Measurements from ENCODE around the gene PRKCQ. TPM values are rescaled to one million over a fixed set of nuclear protein-coding genes. Genes with fewer than 3 reads are reported as not detected.

PRKCQ gene
- total RNA-seq, 1 donor from 2014 or later = 2.4 TPM

DNA sequence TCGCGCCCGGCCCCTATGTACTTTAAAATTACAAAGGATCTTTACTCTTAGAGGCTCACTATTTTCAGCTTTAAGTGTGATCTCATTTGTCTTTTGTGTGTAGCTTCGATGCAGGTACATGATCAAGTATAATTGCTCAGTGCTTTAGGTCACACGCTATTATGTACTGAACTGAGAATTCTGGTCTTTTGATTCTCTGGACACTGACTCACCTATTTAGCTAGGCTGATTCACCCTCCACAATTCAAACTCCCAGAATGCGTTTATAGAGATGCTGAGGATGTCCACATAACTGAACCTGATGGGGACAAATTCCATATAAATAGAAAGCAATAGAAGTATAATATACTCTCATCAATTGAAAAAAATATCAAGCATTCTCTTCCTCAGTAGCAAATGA, 57.8 kb downstream of the PRKCQ start:
- no peak for DNase-seq (ENCODE audit: low spot score)

DNA sequence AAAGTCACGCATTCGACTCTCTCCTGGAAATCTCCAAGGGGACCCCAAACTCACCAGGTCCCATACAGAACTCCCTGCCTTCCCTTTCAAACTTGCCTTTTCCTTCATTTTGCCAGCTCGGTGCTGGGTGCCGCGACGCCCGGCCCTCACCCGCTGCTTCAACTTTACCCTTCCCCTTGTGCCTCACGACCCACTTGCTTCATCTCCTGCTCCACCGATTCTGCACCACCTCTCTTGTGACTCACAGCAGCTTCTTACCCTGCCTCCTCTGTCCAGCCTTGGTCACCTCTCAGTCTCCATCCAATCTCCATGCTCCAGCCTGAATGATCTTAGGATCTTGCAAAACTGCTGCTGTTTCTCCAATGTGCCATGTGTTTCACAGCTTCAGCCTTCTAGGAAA, 59.9 kb downstream of the PRKCQ start:
- DNase-seq (ENCODE audit: low spot score) = no peak

DNA sequence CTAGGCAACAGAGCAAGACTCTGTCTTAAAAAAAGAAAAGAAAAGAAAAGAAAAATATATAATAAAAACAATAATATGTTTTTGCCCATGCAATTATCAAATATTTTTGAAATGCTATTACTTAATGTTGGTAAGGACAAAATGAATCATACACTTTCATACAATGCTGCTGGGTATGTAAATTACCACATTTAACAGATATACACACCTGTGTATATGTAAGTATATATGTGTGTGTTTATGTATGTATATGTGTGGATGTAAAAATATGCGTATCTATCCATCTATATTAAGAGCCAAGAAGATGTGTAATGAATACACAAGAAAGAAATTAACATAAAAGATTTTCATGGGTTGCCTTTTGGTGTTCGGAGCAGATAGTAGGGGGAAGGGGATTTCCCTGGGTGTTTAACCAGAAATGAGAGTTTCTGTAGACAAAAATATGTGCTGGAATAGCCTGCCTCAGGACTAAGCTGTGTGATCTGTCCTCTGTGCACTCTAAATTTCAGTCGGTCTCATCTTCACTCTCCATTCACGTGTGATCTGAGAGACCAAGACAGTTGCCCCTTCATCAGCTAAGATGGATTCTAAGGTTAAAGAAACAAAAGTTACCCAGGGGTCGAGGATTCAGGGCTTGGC, 61.2 kb downstream of the PRKCQ start:
- DNase-seq (ENCODE audit: low spot score) = no peak

DNA sequence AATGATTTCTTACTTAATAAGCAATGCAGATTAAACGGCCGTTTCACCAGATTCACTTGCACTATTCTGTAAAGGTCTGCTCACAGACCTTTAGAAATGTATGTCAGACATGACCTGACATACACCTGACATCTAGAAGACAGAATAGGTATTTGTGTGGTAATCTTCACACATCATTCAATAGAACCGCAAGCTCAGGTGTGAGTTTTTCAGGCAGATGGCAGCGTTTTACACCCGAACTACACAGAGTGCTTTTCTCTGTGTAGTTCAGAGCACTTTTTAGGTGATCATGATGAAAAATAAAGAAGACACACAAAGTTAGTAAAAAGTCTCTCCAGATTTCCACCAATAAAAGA, 63.2 kb downstream of the PRKCQ start:
- DNase-seq (ENCODE audit: low spot score) = no peak

DNA sequence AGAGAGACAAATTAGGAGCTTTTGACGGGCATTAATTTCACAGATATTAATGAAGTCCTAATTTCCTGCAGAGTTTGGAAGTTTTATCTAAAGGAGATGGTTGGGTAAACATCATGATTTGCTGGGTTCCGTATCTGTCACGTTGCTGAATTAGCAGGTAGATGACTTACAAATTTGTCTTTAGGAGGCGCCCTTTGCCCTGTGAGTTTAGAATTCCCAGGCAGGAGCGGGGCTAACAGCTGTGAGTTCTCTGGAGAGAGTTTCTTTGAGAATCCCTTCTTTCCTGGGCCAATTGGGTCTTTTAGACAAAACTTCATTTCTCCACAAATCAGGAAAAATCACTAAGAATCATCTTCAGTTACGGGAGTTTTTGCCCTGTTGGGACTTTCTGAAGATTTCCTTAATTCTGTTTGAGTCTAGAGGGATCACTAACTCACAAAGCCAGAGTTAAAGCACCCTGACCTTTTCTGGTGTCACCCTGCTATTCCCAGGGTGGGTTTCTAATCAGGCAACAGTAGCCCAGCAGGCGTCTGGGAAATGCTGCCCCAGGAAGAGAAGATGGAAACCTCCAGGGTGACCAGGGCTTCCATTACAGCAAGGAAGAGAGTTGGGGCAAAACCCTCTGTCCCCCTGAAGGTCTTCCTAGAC, 63.7 kb downstream of the PRKCQ start:
- DNase-seq (ENCODE audit: low spot score) = no peak

DNA sequence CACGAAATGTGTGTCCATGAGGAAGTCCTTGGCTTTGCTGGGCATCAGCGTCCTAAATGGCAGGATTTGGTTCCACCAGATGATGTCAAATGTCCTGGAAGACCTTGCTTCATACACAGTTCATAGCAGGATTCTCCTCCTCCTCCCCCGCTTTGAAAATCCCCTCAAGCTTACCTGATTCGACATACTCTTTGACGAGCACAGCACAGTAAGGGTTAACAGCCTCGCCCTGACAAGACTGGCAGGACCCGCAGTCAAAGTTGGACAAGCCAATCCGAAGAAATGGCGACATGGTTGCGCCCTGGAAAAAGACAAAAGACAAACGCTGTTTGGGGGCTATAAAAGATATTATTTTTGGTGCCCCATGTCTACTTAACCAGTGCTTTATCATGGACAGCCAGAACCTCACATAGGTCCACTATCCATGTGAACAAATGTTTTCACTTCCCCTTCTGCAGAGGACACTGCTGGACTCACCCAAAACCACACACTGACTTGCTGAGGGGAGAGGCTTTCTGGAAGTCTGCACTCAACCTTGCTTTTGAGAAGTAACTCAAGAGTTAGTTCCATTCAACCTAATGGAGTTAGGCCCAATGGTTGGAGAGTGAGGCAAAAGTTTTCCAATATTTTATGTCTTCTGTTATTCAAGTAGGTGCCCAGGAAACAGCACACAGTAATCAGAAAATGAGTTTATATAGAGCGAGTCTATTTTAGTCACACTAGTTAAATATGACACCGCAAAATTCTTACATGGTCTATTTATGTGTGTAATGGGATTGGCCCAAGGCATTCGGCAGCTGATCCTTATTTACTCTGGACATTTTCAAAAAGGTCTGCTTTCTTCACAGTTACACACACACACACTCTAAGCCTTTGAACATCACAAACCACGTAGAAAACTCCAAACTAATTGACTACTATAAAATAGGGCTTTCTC, 65.0 kb downstream of the PRKCQ start:
- peak; percentile 8 for DNase-seq (ENCODE audit: low spot score)

DNA sequence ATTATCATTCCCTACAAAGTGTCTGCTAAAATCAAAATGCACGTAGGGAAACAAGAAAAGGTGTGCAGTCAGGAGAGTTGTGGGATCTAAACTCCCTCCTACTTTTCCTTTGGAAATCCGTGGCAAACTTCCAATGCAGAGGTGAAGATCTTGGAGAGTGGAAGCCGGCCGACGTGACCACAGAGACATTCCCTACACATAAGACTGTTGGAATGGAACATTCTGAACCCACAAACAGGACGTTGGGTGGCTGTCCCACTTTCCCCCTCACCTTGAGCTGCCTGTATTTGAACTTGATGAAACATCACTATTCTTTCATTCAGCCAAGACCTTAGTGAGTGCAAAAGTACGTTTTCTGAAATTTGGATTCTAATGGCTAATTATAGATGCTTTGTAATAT, 65.9 kb downstream of the PRKCQ start:
- DNase-seq (ENCODE audit: low spot score) = no peak

DNA sequence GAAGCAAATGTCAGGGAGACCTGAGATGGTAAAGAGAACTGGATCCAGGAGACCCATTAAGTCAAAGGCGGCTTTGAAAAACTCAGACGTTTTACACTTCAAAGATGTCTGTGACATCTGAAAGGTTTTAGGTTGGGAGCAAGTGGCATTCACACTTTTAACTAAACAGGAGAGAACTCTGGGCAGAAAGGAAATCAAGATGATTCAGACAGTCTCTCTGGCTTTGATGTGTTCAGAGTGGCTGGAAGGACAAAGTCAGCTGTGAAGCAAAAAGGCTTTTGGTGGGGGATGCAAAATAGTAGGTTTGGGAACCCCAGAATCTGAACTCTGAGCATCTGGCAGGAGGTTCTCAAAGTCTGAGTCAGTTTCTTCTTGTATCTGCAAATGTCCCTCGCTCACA, 66.6 kb downstream of the PRKCQ start:
- no peak for DNase-seq (ENCODE audit: low spot score)

DNA sequence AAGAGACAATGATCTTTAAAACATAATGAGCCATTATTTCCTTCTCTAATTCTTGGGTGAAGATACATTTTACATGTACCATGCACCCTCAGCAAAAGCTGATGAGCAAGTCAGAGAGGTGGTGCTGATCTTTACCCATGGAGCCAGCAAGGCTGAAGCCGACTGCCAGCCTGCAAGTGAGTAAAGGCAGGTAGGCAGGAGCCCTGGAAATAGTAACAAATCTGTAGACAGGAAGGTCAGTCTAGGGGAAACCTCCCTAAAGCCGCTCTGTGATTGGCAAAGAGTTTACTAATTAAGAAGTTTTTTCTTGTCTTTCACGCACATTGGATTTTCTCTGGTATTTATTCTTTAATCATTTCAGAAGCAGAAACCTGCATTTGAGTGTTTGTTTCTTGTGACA, 67.9 kb downstream of the PRKCQ start:
- no peak for DNase-seq (ENCODE audit: low spot score)

DNA sequence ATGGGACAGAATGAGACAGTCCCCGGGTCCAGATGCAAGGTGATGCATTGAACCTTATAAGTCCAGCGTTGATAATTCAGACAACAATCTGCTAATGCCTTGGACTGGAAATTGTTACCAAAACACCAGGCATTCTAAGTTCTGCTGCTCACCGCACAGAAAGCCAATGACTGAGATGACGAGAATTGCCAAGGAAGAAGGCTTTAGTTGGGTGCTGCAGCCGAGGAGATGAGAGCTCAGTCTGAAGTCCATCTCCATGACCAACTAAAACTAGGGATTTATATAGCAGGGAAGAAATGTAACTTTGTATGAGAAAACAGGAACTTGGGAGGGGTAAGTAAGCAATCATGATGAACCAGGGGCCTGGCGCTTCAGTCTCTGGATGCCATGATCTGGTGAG, 68.7 kb downstream of the PRKCQ start:
- DNase-seq (ENCODE audit: low spot score) = no peak

DNA sequence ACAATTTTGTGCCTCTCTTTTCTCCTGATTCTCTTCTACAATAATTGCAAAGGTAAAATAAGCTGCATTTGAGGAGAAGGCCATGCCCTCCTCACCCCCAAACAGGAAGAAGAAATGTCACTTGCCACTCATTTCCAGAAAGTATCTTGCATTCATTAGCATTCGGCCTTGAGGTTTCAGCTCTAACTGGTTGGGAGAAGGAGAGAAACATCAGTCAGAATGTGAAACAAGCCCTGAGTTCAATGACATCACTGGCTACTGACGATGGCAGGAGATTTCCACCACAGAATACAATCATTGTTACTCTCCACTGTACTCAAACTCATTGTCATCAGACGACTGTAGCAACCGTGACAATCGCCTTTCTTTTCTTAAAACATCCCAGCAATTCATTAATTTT, 72.8 kb downstream of the PRKCQ start:
- DNase-seq (ENCODE audit: low spot score) = no peak

DNA sequence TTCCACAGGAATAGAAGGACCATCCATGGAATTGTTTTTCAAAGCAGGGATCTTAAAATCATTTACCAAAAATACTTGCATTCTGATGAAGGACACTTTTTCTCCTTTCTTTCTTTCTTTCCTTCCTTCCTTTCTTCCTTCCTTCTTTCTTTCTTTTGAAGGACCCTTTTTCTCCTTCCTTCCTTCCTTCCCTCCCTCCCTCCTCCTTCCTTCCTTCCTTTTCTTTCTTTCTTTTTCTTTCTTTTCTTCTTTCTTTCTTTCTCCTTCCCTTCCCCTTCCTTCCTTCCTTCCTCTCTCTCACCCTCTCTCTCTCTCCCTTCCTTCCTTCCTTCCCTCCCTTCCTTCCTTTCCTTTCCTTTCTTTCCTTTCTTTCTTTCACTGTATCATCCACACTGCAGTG, 74.8 kb downstream of the PRKCQ start:
- DNase-seq (ENCODE audit: low spot score) = no peak

DNA sequence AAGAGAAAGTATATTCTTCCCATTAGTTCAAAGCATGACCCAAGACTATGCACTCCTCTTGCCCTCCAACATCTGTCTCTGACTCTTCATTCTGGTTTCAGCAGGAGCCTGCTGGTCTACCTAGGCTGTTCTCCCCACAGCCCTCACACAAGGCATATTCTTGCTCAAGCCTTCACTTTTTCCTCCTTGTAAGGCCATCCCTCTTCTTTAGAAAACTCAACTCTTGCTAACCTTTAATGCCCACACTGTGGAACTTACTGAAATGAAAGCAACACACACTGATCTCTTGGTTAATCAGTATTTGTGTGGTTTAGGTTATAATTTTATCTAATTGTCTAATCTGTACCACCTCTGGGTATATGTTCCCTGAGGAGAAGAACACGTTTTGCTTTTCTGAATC, 75.8 kb downstream of the PRKCQ start:
- DNase-seq (ENCODE audit: low spot score) = no peak

DNA sequence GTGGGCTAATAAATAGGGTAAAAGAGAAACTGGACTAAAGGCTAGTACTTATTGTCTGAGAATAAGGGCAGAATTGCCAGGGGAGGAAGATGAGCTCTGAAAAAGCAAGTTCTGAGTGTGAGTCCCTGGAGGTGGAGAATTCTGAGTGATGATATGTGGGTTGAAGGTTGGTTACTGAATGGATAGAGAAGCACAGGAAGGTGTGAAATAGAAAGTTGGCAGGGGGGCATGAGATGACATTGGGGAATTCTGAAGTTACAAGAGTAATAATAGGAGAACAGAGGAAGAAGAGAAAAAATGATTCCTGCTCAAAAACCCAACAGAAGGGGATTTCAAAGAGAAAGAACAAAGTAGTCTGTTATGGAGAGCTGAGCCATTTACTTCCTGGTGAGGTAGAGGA, 76.9 kb downstream of the PRKCQ start:
- DNase-seq (ENCODE audit: low spot score) = no peak

DNA sequence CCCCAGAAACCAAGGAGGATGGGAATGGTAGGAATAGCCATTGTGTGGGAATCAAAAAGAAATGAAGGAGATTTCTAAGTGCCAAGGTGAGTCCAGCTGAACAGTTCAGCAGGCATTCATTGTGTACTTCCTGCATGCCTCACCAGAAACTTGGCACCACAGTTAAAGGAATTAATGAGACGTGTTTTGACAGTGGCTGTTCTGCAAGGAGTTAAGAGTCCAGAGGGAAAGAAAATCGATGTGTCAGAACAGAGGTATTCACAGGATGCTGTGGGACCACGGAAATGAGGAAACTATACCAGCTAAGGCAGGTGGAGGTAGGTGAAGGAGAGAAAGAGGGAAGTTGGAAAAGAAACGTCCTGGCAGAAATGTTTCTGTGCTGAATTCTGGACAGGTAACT, 78.1 kb downstream of the PRKCQ start:
- DNase-seq (ENCODE audit: low spot score) = no peak

DNA sequence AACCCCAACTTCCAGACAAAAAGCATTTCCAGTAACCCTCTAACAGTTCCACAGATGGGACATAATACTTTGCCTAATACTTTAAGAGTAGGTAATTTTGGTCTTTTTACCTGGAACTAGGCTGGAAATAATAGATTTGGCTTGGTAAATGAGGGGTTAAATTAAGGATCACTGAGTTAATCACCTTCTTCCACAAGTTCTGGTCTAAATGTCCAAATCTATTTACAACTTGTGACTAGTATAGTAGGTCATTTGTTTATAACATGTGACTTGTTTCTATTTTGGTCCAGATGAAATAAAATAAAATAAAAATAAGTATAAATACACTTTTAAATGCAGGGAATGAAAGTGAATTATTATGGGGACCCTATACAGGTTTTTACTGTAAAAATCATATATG, 80.1 kb downstream of the PRKCQ start:
- no peak for DNase-seq (ENCODE audit: low spot score)

DNA sequence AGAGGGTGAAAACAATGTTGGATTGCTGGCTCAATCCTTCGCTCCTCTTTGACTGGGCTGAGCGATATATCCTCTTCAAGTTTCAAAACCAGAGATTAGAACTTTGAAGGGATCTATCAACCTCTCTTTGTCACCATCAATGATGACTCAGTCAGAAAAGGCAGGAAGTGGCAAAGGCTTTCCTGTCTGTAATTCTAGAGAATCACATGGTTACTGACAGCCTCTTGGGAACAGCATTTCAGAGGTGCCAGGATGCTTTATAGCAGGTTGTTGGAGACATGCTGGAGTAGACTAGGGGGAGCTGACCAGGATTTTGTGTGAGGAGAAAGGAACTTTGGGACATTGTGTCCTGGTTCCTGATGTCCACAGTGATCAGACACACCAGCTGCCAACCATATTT, 81.3 kb downstream of the PRKCQ start:
- DNase-seq (ENCODE audit: low spot score) = no peak

DNA sequence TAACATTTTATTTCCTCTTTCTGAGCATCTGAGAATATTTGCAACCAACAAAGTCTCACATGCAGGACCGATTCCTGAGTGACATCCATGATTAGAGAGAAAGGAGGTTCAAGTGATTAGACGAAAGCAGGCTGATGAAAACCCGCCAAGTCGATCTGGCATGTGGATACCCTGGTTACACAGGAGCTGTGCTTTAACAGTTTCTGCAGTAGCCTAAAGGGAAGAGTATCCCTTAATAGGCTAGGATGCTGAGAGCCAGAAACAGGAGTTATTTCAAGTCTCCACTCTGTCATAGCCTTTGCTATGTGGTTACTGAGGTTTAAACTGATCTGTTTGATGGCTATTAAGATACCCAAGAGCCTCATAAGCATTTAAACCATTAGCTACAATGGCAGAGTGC, 82.5 kb downstream of the PRKCQ start:
- DNase-seq (ENCODE audit: low spot score) = no peak

DNA sequence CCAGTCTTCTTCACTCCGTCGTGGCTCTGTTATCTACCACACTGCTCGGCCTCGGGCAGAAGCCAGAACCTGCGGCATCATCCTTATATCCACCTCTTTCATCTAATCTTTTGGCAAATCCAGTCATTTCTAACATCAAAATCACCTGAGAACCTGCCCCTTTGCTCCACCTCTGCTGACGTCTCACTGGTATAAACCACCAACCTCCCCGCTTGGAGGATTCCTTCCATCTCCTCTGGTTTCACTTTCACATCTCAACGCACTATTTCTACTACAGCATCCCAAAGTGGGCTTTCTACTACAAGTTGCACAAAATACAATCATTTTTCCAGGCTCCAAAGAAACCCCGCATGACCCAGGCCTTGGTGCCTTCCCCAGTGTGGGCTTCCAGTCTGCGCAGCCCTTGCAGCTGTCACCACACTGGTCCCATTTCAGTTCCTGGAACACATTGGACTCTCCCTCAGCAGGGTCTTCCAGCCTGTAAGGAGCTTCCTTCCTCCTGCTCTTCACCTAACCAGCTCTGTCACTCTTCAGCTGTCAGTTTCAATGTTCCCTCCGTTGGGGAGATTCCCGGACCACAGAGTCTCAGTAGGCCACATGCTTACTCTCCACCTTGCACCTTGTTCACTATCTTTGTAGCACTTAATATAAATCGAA, 85.0 kb downstream of the PRKCQ start:
- DNase-seq (ENCODE audit: low spot score) = no peak

DNA sequence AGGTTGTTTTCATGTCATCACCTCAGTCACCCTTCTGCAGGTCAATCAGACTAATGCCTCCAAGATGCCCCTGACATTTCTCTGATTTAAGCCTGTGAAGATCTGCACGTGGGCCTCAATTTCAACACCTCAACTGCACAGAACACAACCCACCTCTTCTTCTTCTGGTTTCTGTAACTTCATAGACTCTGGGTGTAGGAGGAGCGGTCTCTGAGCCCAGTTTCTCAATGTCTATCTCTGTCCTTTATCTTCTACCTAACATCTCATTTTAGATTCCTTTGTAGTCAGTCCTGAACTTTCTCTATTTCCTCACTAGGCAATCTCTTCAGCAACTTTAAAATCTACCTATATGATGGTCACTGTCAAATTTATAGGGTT, 85.6 kb downstream of the PRKCQ start:
- no peak for DNase-seq (ENCODE audit: low spot score)

DNA sequence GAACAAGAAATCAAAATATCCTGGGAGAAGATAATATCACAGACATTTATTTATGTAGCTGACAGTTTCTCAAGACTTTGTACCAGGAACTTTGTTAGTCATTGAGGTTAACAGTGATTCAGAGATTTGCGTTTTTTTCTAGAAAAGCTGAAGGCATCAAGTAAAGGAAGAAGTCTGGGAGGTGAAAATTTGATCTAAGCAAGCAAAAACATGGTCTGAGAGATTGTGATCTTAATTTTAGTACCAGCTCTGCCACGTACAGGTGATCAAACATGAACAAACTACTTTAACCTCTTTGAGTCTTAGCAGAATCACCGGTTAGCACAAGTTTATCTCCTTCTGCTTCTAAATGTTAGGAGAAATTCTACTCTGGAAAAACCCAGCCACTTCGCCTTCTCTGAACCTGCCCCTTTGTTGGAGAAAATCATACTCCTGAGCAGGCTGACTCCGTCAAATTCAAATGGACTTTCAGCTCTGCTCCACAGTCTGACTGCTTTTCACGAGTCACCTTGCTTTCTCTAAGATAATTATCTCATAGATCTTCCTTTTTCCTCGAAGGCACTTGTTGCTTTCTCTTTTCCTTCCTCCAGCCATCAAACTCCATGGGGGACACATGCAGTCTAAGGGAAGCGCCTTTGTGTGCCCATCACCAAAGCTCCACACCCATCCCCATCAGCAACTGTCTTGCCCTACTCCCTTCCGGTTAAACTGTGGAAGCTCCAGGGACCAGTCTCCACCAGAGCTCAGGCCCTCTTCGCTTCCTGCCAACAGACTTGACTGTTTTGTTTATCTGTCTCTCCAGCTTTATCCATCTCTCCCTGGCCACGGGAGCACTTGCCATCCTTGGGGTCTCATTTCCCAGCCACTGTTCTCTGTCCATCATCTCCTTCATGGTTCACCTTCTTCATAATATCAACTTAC, 86.3 kb downstream of the PRKCQ start:
- peak; percentile 50 for DNase-seq (ENCODE audit: low spot score)

Measured in umbilical cord (tissue), 2 donors.